CD4-positive, alpha-beta memory T cell (primary cell): Measurements from ENCODE around the gene FAM118B. TPM values are rescaled to one million over a fixed set of nuclear protein-coding genes. Genes with fewer than 3 reads are reported as not detected.
"Not testable (repeated sequence)": the region's sequence is repeated elsewhere in the genome, so short reads cannot be mapped to it uniquely, and the experiment has no call there.

Experiments used
- CTCF ChIA-PET: fragments of 350-600 bp; sonication (Branson Sonifier 250); formaldehyde crosslinking; loops from one replicate; lab custom pipeline; 2021; ENCODE audit warnings: inconsistent platforms; ENCODE audit not compliant: partially characterized antibody; lab: Charles Lee
- POLR2A ChIA-PET: fragments of 350-600 bp; sonication (Branson Sonifier 250); formaldehyde crosslinking; loops from one replicate; lab custom pipeline; 2021; ENCODE audit not compliant: partially characterized antibody; lab: Charles Lee
- DNase-seq, 5 donors: peaks; one replicate each; pipeline versions ENCODE4 v3.0.0 to v3.0.0-alpha.2; 2020 to 2022; ENCODE audit warnings: mixed read lengths in 1 of 5
- H3K27ac ChIP-seq: one replicate; pipeline ENCODE4 v1.7.0; 2013; ENCODE audit warnings: low read depth, low read length
- H3K27me3 ChIP-seq: 2 replicates; pipeline ENCODE4 v1.7.0; 2013; ENCODE audit warnings: mild to moderate bottlenecking, low read length, moderate library complexity; ENCODE audit not compliant: insufficient read depth
- H3K36me3 ChIP-seq: 2 replicates; pipeline ENCODE4 v1.7.0; 2013; ENCODE audit warnings: mild to moderate bottlenecking, low read length, moderate library complexity; ENCODE audit not compliant: insufficient read depth
- H3K4me1 ChIP-seq: 2 replicates; pipeline ENCODE4 v1.7.0; 2013; ENCODE audit warnings: mild to moderate bottlenecking, low read length, moderate library complexity; ENCODE audit not compliant: insufficient read depth
- H3K4me3 ChIP-seq, 2 donors: one replicate each; pipeline ENCODE4 v1.7.0; 2013; ENCODE audit warnings: low read length in 2 of 2, mild to moderate bottlenecking in 1 of 2
- H3K9me3 ChIP-seq, 2 donors: one replicate each; pipeline ENCODE4 v1.7.0; 2013; ENCODE audit warnings: low read length in 2 of 2, control low read depth in 1 of 2; ENCODE audit not compliant: control insufficient read depth in 1 of 2
- H3K27ac Mint-ChIP-seq, 7 donors: one replicate each; pipeline ENCODE4 v1.8.0; 2020 to 2021; ENCODE audit warnings: mixed read lengths in 7 of 7, mild to moderate bottlenecking in 6 of 7, inconsistent platforms in 3 of 7, moderate library complexity in 3 of 7
- H3K27me3 Mint-ChIP-seq, 2 donors: one replicate each; pipeline ENCODE4 v1.8.0; 2020 to 2021; ENCODE audit warnings: mixed read lengths in 2 of 2
- H3K36me3 Mint-ChIP-seq, 2 donors: one replicate each; pipeline ENCODE4 v1.8.0; 2020 to 2021; ENCODE audit warnings: mixed read lengths in 2 of 2, inconsistent platforms in 1 of 2, mild to moderate bottlenecking in 1 of 2
- H3K4me1 Mint-ChIP-seq, 4 donors: one replicate each; pipeline ENCODE4 v1.8.0; 2020 to 2021; ENCODE audit warnings: mixed read lengths in 4 of 4, mild to moderate bottlenecking in 1 of 4
- H3K4me3 Mint-ChIP-seq, 8 donors: one replicate each; pipeline ENCODE4 v1.8.0; 2020 to 2021; ENCODE audit warnings: mixed read lengths in 8 of 8, mild to moderate bottlenecking in 7 of 8, moderate library complexity in 6 of 8, inconsistent platforms in 3 of 8
- H3K9me3 Mint-ChIP-seq, 8 donors: one replicate each; pipeline ENCODE4 v1.8.0; 2020 to 2021; ENCODE audit warnings: mixed read lengths in 8 of 8, mild to moderate bottlenecking in 5 of 8, inconsistent platforms in 3 of 8, moderate library complexity in 1 of 8
- intact Hi-C: fragments of 100-400 bp; cut with micrococcal nuclease; formaldehyde crosslinking; loops from one replicate; pipeline ENCODE4 v1.15.1; 2023
- polyA plus RNA-seq, 2 donors: library from polyadenylated mRNA; unstranded; fragments of 300-500 nt; fragmentation: Illumina TruSeq; gene quantifications; one replicate each; pipeline ENCODE4 v1.2.3, GENCODE V29; 2021
- total RNA-seq, 2 experiments: library from RNA; stranded (reverse); gene quantifications; one replicate each; pipeline ENCODE4 v1.2.3, GENCODE V29; 2021

The FAM118B gene
- total and polyA plus RNA-seq, 4 experiments from 2014 or later, result 8.4 to 13.7 (median 12.9) TPM

- Histone ChIP-seq H3K27ac (no peak overlapping the region), H3K36me3 (no peaks in the 10 kb centered on the region), H3K9me3 (no peaks in the 10 kb centered on the region), H3K4me1 (no peaks in the 10 kb centered on the region), H3K27me3 (no peaks in the 10 kb centered on the region), H3K4me3 (no peak overlapping the region)
- peaks cover 21 to 25% of the 10 kb centered on the region in 2 donors for H3K36me3 Mint-ChIP-seq
- H3K27me3 Mint-ChIP-seq, result no peaks in the 10 kb centered on the region
- ChIA-PET CTCF (no interaction called here), POLR2A (no interaction called here)
- intact Hi-C loops, result no loop called here
- no peak overlapping the region for H3K27ac Mint-ChIP-seq
- H3K4me3 Mint-ChIP-seq, result no peak overlapping the region
- peaks cover 0 to 4% (median under 1%) of the 10 kb centered on the region in 4 donors for H3K4me1 Mint-ChIP-seq
- no peak for DNase-seq
- H3K9me3 Mint-ChIP-seq, result no peaks in the 10 kb centered on the region
These were observed 21.1 kb downstream of the FAM118B start for GRCh38 chr11:126232683-126233082.

- ChIA-PET POLR2A (no interaction called here), CTCF (no interaction called here)
- Mint-ChIP-seq H3K27me3 (no peaks in the 10 kb centered on the region), H3K4me1 (peaks cover 0 to 4% (median under 1%) of the 10 kb centered on the region in 4 donors), H3K36me3 (peaks cover 22 to 29% of the 10 kb centered on the region in 2 donors), H3K27ac (no peak overlapping the region), H3K4me3 (no peak overlapping the region), H3K9me3 (no peaks in the 10 kb centered on the region)
- no peaks in the 10 kb centered on the region for H3K27me3 ChIP-seq
- intact Hi-C loops, result no loop called here
- H3K36me3 ChIP-seq, result no peaks in the 10 kb centered on the region
- H3K9me3 ChIP-seq, result no peaks in the 10 kb centered on the region
- no peak for DNase-seq
- no peak overlapping the region for H3K27ac ChIP-seq
- no peaks in the 10 kb centered on the region for H3K4me1 ChIP-seq
- H3K4me3 ChIP-seq, result no peak overlapping the region
These were observed 21.8 kb downstream of the FAM118B start for GRCh38 chr11:126233391-126233790.

- Mint-ChIP-seq H3K9me3 (no peaks in the 10 kb centered on the region), H3K36me3 (peaks cover 19 to 45% of the 10 kb centered on the region in 2 donors), H3K4me1 (no peaks in the 10 kb centered on the region), H3K4me3 (no peak overlapping the region), H3K27me3 (no peaks in the 10 kb centered on the region), H3K27ac (peak overlapping the region in 1 of 7 donors; percentile 1)
- Histone ChIP-seq H3K4me1 (no peaks in the 10 kb centered on the region), H3K4me3 (no peak overlapping the region), H3K9me3 (no peaks in the 10 kb centered on the region), H3K27me3 (no peaks in the 10 kb centered on the region), H3K27ac (no peak overlapping the region), H3K36me3 (peaks cover 8% of the 10 kb centered on the region)
- intact Hi-C loops, result no loop called here
- POLR2A ChIA-PET, result no interaction called here
- CTCF ChIA-PET, result no interaction called here
- DNase-seq, result no peak
These were observed 35.1 kb downstream of the FAM118B start for GRCh38 chr11:126246636-126247035.

- ChIA-PET CTCF (no interaction called here), POLR2A (interaction anchor here (1.6 kb wide), 1 partner anchor 9 kb away, joined by 4 read pairs; no protein-coding TSS in a partner anchor)
- H3K27ac Mint-ChIP-seq, result no peak overlapping the region
- no peaks in the 10 kb centered on the region for H3K27me3 Mint-ChIP-seq
- Histone ChIP-seq H3K27ac (no peak overlapping the region), H3K4me1 (no peaks in the 10 kb centered on the region), H3K27me3 (no peaks in the 10 kb centered on the region), H3K4me3 (no peak overlapping the region), H3K36me3 (no peaks in the 10 kb centered on the region), H3K9me3 (no peaks in the 10 kb centered on the region)
- H3K36me3 Mint-ChIP-seq, result peaks cover 10 to 30% of the 10 kb centered on the region in 2 donors
- no peak overlapping the region for H3K4me3 Mint-ChIP-seq
- intact Hi-C loops, result no loop called here
- H3K9me3 Mint-ChIP-seq, result no peaks in the 10 kb centered on the region
- no peak for DNase-seq
- H3K4me1 Mint-ChIP-seq, result no peaks in the 10 kb centered on the region
These were observed 41.7 kb downstream of the FAM118B start for GRCh38 chr11:126253265-126253664.

- H3K9me3 Mint-ChIP-seq, result no peaks in the 10 kb centered on the region
- H3K4me3 Mint-ChIP-seq, result no peak overlapping the region
- H3K9me3 ChIP-seq, result no peaks in the 10 kb centered on the region
- H3K4me3 ChIP-seq, result no peak overlapping the region
- intact Hi-C loops, result no loop called here
- peaks cover 10 to 32% of the 10 kb centered on the region in 2 donors for H3K36me3 Mint-ChIP-seq
- H3K27ac Mint-ChIP-seq, result peak overlapping the region in 3 of 7 donors; percentile 4 to 23 (median 11)
- H3K27me3 ChIP-seq, result no peaks in the 10 kb centered on the region
- no peak overlapping the region for H3K27ac ChIP-seq
- no peaks in the 10 kb centered on the region for H3K36me3 ChIP-seq
- no peaks in the 10 kb centered on the region for H3K27me3 Mint-ChIP-seq
- H3K4me1 Mint-ChIP-seq, result no peaks in the 10 kb centered on the region
- ChIA-PET CTCF (no interaction called here), POLR2A (interaction anchor here (1.1 to 1.6 kb wide), 3 partner anchors 8 to 43 kb away, joined by 4 read pairs; partner anchors contain the start of genes FAM118B, FOXRED1, RPUSD4 and SRPRA)
- DNase-seq, result no peak
- H3K4me1 ChIP-seq, result no peaks in the 10 kb centered on the region
These were observed 43.2 kb downstream of the FAM118B start for GRCh38 chr11:126254819-126255218.

- H3K27me3 Mint-ChIP-seq, CTCF ChIA-PET, H3K4me1 ChIP-seq, H3K9me3 ChIP-seq, intact Hi-C loops, H3K9me3 Mint-ChIP-seq, H3K4me1 Mint-ChIP-seq, DNase-seq, H3K27me3 ChIP-seq, H3K36me3 ChIP-seq, H3K27ac ChIP-seq, H3K4me3 ChIP-seq, H3K4me3 Mint-ChIP-seq: not testable (repeated sequence)
- POLR2A ChIA-PET, result interaction anchor here (1.1 to 1.5 kb wide), 2 partner anchors 14 to 44 kb away, joined by 4 read pairs; partner anchors contain the start of genes FAM118B, FOXRED1, RPUSD4 and SRPRA
- peaks cover 8 to 33% of the 10 kb centered on the region in 2 donors for H3K36me3 Mint-ChIP-seq
- peak overlapping the region in 1 of 7 donors; percentile 11 for H3K27ac Mint-ChIP-seq
These were observed 43.9 kb downstream of the FAM118B start for GRCh38 chr11:126255507-126255906.

- ChIA-PET CTCF (no interaction called here), POLR2A (no interaction called here)
- no peaks in the 10 kb centered on the region for H3K4me1 Mint-ChIP-seq
- no peak overlapping the region for H3K4me3 Mint-ChIP-seq
- Histone ChIP-seq H3K27me3 (no peaks in the 10 kb centered on the region), H3K36me3 (no peaks in the 10 kb centered on the region), H3K4me3 (no peak overlapping the region), H3K9me3 (no peaks in the 10 kb centered on the region), H3K27ac (no peak overlapping the region), H3K4me1 (no peaks in the 10 kb centered on the region)
- no peaks in the 10 kb centered on the region for H3K27me3 Mint-ChIP-seq
- H3K36me3 Mint-ChIP-seq, result peaks cover 5 to 33% of the 10 kb centered on the region in 2 donors
- no peak overlapping the region for H3K27ac Mint-ChIP-seq
- DNase-seq, result no peak
- H3K9me3 Mint-ChIP-seq, result no peaks in the 10 kb centered on the region
- intact Hi-C loops, result no loop called here
These were observed 44.6 kb downstream of the FAM118B start for GRCh38 chr11:126256216-126256615.
